SU-DHL-6 (cell line): ENCODE data around the gene FOCAD.

ENCODE experiments used
- CTCF ChIP-seq: fragments of 200-600 bp; sonication (generic); IDR thresholded peaks from one replicate; pipeline ENCODE4 v1.5.1; 2017; ENCODE audit warnings: antibody characterized with exemption, mild to moderate bottlenecking, low read length, moderate library complexity; ENCODE audit not compliant: insufficient read depth, poor library complexity, severe bottlenecking
- EZH2phosphoT487 ChIP-seq: fragments of 200-600 bp; sonication (generic), shearing (Covaris generic); conservative IDR thresholded peaks from 2 replicates; pipeline ENCODE4 v1.6.1; 2018; ENCODE audit warnings: mild to moderate bottlenecking, antibody characterized with exemption, low read length, moderate library complexity, mixed read lengths

DNA sequence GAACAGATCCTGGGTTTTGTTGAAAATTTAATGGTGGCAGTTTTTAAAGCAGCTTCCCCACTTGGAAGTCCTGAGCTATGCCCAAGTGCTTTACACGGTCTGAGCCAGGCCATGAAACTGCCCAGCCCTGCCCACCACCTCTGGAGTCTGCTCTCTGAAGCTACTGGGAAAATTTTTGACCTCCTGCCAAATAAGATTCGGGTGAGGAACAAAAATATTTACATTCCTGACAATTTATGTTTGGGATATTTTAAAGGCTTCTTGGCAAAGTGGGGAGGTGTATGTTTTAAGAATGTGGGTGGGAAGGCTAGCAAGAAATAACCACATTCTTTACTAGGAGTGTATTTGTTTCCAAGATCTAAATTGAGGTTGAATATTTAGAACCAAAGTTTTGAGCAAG lies 297.4 kb downstream of the FOCAD start:
- no peak for TF ChIP-seq CTCF
- TF ChIP-seq EZH2phosphoT487: no peak
